Measurements from ENCODE around the gene OPRD1.

Gene OPRD1

DNA sequence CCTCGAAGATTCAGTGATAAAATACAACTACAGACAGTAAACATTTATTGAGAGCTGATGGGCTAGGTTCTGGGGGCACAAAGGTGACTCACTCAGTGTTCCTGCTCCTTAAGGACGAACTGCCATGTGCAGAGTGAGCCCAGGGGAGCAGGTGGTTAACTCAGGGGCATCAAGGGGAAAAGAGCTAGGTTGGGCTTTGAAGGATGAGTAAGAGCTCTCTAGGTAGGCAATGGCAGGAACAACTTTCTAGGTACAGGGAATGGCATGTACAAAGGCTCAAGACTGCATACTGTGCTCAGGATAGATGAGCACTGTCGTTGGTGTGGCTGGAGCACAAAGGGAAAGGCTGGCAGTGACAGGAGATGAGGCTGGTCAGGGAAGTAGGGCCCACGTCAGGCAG, 85.8 kb downstream of the OPRD1 start (continued):
- TF ChIP-seq ZNF23 (tag by site-specific recombination; IDR thresholded peaks at IDR 0.05; ENCODE audit: borderline replicate concordance) (no peak), ZNF514 (tag by site-specific recombination; IDR thresholded peaks at IDR 0.05) (no peak), ZEB2 (tag by site-specific recombination; IDR thresholded peaks at IDR 0.05) (no peak), IKZF3 (tag by site-specific recombination; IDR thresholded peaks at IDR 0.05) (0 out of 2 replicates have a peak, but pooled peaks have one; percentile 2), ZNF416 (tag by site-specific recombination; IDR thresholded peaks at IDR 0.05) (no peak), ZNF843 (tag by site-specific recombination; IDR thresholded peaks at IDR 0.05) (no peak), ZNF292 (tag by site-specific recombination; IDR thresholded peaks at IDR 0.05; ENCODE audit: borderline replicate concordance, low read depth) (no peak), ZNF548 (tag by site-specific recombination; IDR thresholded peaks at IDR 0.05) (no peak), ZBTB48 (tag by site-specific recombination; IDR thresholded peaks at IDR 0.05) (no peak), ZNF76 (tag by site-specific recombination; IDR thresholded peaks at IDR 0.05; ENCODE audit: borderline replicate concordance, low read depth) (no peak), ZNF16 (tag by site-specific recombination; IDR thresholded peaks at IDR 0.05; ENCODE audit: low read depth) (no peak), ZNF138 (tag by site-specific recombination; IDR thresholded peaks at IDR 0.05; ENCODE audit: borderline replicate concordance) (no peak), ZFP41 (tag by site-specific recombination; IDR thresholded peaks at IDR 0.05; ENCODE audit: borderline replicate concordance) (no peak), SETDB1 (IDR thresholded peaks at IDR 0.05; ENCODE audit: insufficient read length, low read length) (no peak), ZNF530 (tag by site-specific recombination; IDR thresholded peaks at IDR 0.05; ENCODE audit: low read depth) (no peak), ZNF600 (tag by site-specific recombination; IDR thresholded peaks at IDR 0.05) (peak; percentile 49; the same call in 1 of the 2 replicates), ZNF544 (tag by site-specific recombination; IDR thresholded peaks at IDR 0.05) (no peak), ZNF132 (tag by site-specific recombination; IDR thresholded peaks at IDR 0.05; ENCODE audit: borderline replicate concordance) (no peak), ZXDB (tag by site-specific recombination; IDR thresholded peaks at IDR 0.05) (no peak), ZNF2 (tag by site-specific recombination; IDR thresholded peaks at IDR 0.05) (no peak)

DNA sequence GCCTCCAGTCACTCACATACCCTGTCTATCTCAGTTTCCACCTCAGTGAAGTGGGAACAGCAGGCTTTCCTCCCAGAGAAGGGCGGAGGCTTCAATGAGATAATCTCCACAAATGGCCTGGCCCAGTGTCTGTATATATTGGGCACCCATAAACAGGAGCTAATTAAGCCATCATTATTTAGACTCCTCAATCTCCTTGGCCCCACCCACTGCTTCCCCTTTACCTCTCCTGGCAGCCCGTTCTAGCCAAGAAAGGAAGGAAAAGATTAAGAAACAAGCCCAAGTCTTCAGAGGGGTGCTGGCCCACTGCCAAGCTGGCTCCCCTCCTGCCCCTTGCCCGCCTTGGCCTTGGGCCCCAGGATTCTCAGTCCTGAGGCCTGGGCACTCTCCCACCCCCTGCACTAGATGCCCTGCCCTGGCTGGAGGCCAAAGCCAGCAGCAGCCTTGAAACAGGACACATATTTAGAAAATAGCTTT, 86.5 kb downstream of the OPRD1 start:
- CTCF ChIA-PET: interaction anchor here (0.7 to 3.6 kb wide), 3 partner anchors 20 to 304 kb away, joined by 3 to 16 read pairs (median 3); no protein-coding TSS in a partner anchor
- POLR2A ChIA-PET: interaction anchor here (0.6 to 2.3 kb wide), 3 partner anchors 14 to 353 kb away, joined by 4 to 8 read pairs (median 5); partner anchors contain the start of gene EPB41
- H3K27ac ChIP-seq (ENCODE audit: extremely low read depth, low read depth, low read length): no peak overlapping the region
- H3K4me3 ChIP-seq (ENCODE audit: low read depth, low read length): no peak overlapping the region
- peaks cover 0 to 7% of the 10 kb centered on the region in 2 experiments; a peak in 1 of 3 replicates for H3K36me3 ChIP-seq (ENCODE audit: control insufficient read depth in 2 of 2, insufficient read depth in 1 of 2, low read length in 2 of 2)
- H3K4me1 ChIP-seq (ENCODE audit: control insufficient read depth, insufficient read depth, low read length): no peaks in the 10 kb centered on the region
- H3K9me3 ChIP-seq (ENCODE audit: control insufficient read depth, insufficient read depth, low read depth, low read length): no peaks in the 10 kb centered on the region
- TF ChIP-seq ZNF24 (tag by site-specific recombination; IDR thresholded peaks at IDR 0.05) (no peak), ZNF768 (tag by site-specific recombination; IDR thresholded peaks at IDR 0.05) (no peak), ZFP41 (tag by site-specific recombination; IDR thresholded peaks at IDR 0.05; ENCODE audit: borderline replicate concordance) (no peak), HOXA7 (CRISPR knock-in tag; IDR thresholded peaks at IDR 0.05; ENCODE audit: borderline replicate concordance) (no peak), ZEB2 (tag by site-specific recombination; IDR thresholded peaks at IDR 0.05) (no peak), BCL11A (tag by site-specific recombination; IDR thresholded peaks at IDR 0.05; ENCODE audit: low read depth) (no peak), KLF1 (tag by site-specific recombination; IDR thresholded peaks at IDR 0.05) (peak; percentile 74), ZBTB8A (tag by site-specific recombination; IDR thresholded peaks at IDR 0.05) (peak; percentile 60; the same call in 1 of the 2 replicates), PRDM1 (tag by site-specific recombination; IDR thresholded peaks at IDR 0.05) (no peak)
- TF ChIP-seq, protein P1, sequence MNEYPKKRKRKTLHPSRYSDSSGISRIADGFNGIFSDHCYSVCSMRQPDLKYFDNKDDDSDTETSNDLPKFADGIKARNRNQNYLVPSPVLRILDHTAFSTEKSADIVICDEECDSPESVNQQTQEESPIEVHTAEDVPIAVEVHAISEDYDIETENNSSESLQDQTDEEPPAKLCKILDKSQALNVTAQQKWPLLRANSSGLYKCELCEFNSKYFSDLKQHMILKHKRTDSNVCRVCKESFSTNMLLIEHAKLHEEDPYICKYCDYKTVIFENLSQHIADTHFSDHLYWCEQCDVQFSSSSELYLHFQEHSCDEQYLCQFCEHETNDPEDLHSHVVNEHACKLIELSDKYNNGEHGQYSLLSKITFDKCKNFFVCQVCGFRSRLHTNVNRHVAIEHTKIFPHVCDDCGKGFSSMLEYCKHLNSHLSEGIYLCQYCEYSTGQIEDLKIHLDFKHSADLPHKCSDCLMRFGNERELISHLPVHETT (tag by site-specific recombination; IDR thresholded peaks at IDR 0.05): no peak
- TF ChIP-seq, protein P2, sequence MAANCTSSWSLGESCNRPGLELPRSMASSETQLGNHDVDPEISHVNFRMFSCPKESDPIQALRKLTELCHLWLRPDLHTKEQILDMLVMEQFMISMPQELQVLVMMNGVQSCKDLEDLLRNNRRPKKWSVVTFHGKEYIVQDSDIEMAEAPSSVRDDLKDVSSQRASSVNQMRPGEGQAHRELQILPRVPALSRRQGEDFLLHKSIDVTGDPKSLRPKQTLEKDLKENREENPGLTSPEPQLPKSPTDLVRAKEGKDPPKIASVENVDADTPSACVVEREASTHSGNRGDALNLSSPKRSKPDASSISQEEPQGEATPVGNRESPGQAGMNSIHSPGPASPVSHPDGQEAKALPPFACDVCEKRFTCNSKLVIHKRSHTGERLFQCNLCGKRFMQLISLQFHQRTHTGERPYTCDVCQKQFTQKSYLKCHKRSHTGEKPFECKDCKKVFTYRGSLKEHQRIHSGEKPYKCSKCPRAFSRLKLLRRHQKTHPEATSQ (tag by site-specific recombination; IDR thresholded peaks at IDR 0.05): no peak
- TF ChIP-seq, protein P3, sequence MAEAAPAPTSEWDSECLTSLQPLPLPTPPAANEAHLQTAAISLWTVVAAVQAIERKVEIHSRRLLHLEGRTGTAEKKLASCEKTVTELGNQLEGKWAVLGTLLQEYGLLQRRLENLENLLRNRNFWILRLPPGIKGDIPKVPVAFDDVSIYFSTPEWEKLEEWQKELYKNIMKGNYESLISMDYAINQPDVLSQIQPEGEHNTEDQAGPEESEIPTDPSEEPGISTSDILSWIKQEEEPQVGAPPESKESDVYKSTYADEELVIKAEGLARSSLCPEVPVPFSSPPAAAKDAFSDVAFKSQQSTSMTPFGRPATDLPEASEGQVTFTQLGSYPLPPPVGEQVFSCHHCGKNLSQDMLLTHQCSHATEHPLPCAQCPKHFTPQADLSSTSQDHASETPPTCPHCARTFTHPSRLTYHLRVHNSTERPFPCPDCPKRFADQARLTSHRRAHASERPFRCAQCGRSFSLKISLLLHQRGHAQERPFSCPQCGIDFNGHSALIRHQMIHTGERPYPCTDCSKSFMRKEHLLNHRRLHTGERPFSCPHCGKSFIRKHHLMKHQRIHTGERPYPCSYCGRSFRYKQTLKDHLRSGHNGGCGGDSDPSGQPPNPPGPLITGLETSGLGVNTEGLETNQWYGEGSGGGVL (tag by site-specific recombination; IDR thresholded peaks at IDR 0.05): no peak
- TF ChIP-seq, protein P4, sequence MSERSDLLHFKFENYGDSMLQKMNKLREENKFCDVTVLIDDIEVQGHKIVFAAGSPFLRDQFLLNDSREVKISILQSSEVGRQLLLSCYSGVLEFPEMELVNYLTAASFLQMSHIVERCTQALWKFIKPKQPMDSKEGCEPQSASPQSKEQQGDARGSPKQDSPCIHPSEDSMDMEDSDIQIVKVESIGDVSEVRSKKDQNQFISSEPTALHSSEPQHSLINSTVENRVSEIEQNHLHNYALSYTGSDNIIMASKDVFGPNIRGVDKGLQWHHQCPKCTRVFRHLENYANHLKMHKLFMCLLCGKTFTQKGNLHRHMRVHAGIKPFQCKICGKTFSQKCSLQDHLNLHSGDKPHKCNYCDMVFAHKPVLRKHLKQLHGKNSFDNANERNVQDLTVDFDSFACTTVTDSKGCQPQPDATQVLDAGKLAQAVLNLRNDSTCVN (tag by site-specific recombination; optimal IDR thresholded peaks at IDR 0.05): no peak
- TF ChIP-seq, protein P5, sequence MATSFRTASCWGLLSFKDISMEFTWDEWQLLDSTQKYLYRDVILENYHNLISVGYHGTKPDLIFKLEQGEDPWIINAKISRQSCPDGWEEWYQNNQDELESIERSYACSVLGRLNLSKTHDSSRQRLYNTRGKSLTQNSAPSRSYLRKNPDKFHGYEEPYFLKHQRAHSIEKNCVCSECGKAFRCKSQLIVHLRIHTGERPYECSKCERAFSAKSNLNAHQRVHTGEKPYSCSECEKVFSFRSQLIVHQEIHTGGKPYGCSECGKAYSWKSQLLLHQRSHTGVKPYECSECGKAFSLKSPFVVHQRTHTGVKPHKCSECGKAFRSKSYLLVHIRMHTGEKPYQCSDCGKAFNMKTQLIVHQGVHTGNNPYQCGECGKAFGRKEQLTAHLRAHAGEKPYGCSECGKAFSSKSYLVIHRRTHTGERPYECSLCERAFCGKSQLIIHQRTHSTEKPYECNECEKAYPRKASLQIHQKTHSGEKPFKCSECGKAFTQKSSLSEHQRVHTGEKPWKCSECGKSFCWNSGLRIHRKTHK (tag by site-specific recombination; IDR thresholded peaks at IDR 0.05): no peak

Data from HEK293 (cell line).